PC-9 (cell line): ENCODE measurements around the gene SORBS2.

ENCODE experiments used
- EZH2 ChIP-seq: fragments of 200-600 bp; sonication (generic); IDR thresholded peaks from 2 replicates; pipeline ENCODE4 v1.8.0; 2017; ENCODE audit warnings: antibody characterized with exemption, low read depth
- TF ChIP-seq, protein P1 (sequence below): fragments of 200-600 bp; sonication (generic); conservative IDR thresholded peaks from 2 replicates; pipeline ENCODE4 v1.6.1; 2017; ENCODE audit warnings: mixed run types, antibody characterized with exemption, mild to moderate bottlenecking, moderate library complexity

GRCh38 chr4:185792384-185793115, 19.4 kb downstream of the SORBS2 start:
- TF ChIP-seq, protein P1, sequence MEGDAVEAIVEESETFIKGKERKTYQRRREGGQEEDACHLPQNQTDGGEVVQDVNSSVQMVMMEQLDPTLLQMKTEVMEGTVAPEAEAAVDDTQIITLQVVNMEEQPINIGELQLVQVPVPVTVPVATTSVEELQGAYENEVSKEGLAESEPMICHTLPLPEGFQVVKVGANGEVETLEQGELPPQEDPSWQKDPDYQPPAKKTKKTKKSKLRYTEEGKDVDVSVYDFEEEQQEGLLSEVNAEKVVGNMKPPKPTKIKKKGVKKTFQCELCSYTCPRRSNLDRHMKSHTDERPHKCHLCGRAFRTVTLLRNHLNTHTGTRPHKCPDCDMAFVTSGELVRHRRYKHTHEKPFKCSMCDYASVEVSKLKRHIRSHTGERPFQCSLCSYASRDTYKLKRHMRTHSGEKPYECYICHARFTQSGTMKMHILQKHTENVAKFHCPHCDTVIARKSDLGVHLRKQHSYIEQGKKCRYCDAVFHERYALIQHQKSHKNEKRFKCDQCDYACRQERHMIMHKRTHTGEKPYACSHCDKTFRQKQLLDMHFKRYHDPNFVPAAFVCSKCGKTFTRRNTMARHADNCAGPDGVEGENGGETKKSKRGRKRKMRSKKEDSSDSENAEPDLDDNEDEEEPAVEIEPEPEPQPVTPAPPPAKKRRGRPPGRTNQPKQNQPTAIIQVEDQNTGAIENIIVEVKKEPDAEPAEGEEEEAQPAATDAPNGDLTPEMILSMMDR = no peak
- no peak for TF ChIP-seq EZH2
